Liver (tissue), 3 donors: ENCODE results near the gene ALK.

Source experiments
- FOXA2 ChIP-seq: IDR thresholded peaks from 2 replicates; pipeline ENCODE4 v1.6.1; 2016; ENCODE audit warnings: antibody characterized with exemption
- GABPA ChIP-seq, 2 donors: IDR thresholded peaks in 1 of 2; conservative IDR thresholded peaks in 1 of 2; 2 replicates each; pipeline ENCODE4 v1.6.1; 2016; ENCODE audit warnings: antibody characterized with exemption in 2 of 2, mild to moderate bottlenecking in 1 of 2, moderate library complexity in 1 of 2
- NR2F2 ChIP-seq: IDR thresholded peaks from 2 replicates; pipeline ENCODE4 v1.6.1; 2016; ENCODE audit warnings: antibody characterized with exemption
- RAD21 ChIP-seq, 2 donors: IDR thresholded peaks; 2 replicates each; pipeline ENCODE4 v1.6.1; 2016; ENCODE audit warnings: antibody characterized with exemption in 2 of 2, mild to moderate bottlenecking in 2 of 2
- RXRA ChIP-seq, 2 donors: IDR thresholded peaks; 2 replicates each; pipeline ENCODE4 v1.6.1; 2017 to 2018; ENCODE audit warnings: antibody characterized with exemption in 2 of 2, mild to moderate bottlenecking in 1 of 2
- TAF1 ChIP-seq: conservative IDR thresholded peaks from 2 replicates; pipeline ENCODE4 v1.6.1; 2016; ENCODE audit warnings: antibody characterized with exemption, mild to moderate bottlenecking
- TF ChIP-seq, protein P1 (sequence below): fragments of 150-350 bp; IDR thresholded peaks from 2 replicates; pipeline ENCODE4 v1.5.1; 2017; ENCODE audit warnings: improper control_type of control experiment, low read depth, low read length; ENCODE audit not compliant: missing input control
- TF ChIP-seq, protein P2 (sequence below): IDR thresholded peaks from 2 replicates; pipeline ENCODE4 v1.6.1; 2016; ENCODE audit warnings: antibody characterized with exemption, mild to moderate bottlenecking
- TF ChIP-seq, protein P3 (sequence below): IDR thresholded peaks from 2 replicates; pipeline ENCODE4 v1.6.1; 2016; ENCODE audit warnings: antibody characterized with exemption
- TF ChIP-seq, protein P4 (sequence below): IDR thresholded peaks from 2 replicates; pipeline ENCODE4 v1.6.1; 2016; ENCODE audit warnings: antibody characterized with exemption
- donor health status: healthy.
- donor health status: healthy.

DNA sequence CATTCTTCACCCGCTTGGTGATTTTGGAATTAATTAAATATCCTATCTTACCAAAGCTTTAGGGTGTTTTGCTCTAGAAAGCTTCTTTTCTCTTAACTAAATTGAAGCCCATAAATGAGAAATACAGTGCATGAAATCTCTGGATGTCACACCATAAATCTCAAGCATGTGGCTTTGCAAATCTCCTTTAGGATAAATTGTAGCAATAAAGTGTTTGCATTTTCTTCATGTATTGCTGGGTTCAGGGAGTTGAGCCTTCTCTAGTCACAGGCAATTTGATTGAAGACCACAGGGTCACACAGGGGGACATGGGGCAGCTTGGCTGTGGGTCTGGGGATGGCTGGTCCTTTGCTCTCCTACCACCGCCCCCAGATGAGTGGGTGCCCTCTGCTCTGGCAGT, 442.0 kb downstream of the ALK start:
- TF ChIP-seq RAD21 (IDR thresholded peaks at IDR 0.05) (no peak), NR2F2 (no peak), TAF1 (no peak), RXRA (IDR thresholded peaks at IDR 0.05) (no peak), FOXA2 (no peak), GABPA (IDR thresholded peaks at IDR 0.05 in 1 of 2, conservative IDR thresholded peaks at IDR 0.05 in 1 of 2) (no peak)
- TF ChIP-seq, protein P1, sequence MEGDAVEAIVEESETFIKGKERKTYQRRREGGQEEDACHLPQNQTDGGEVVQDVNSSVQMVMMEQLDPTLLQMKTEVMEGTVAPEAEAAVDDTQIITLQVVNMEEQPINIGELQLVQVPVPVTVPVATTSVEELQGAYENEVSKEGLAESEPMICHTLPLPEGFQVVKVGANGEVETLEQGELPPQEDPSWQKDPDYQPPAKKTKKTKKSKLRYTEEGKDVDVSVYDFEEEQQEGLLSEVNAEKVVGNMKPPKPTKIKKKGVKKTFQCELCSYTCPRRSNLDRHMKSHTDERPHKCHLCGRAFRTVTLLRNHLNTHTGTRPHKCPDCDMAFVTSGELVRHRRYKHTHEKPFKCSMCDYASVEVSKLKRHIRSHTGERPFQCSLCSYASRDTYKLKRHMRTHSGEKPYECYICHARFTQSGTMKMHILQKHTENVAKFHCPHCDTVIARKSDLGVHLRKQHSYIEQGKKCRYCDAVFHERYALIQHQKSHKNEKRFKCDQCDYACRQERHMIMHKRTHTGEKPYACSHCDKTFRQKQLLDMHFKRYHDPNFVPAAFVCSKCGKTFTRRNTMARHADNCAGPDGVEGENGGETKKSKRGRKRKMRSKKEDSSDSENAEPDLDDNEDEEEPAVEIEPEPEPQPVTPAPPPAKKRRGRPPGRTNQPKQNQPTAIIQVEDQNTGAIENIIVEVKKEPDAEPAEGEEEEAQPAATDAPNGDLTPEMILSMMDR: no peak
- TF ChIP-seq, protein P2, sequence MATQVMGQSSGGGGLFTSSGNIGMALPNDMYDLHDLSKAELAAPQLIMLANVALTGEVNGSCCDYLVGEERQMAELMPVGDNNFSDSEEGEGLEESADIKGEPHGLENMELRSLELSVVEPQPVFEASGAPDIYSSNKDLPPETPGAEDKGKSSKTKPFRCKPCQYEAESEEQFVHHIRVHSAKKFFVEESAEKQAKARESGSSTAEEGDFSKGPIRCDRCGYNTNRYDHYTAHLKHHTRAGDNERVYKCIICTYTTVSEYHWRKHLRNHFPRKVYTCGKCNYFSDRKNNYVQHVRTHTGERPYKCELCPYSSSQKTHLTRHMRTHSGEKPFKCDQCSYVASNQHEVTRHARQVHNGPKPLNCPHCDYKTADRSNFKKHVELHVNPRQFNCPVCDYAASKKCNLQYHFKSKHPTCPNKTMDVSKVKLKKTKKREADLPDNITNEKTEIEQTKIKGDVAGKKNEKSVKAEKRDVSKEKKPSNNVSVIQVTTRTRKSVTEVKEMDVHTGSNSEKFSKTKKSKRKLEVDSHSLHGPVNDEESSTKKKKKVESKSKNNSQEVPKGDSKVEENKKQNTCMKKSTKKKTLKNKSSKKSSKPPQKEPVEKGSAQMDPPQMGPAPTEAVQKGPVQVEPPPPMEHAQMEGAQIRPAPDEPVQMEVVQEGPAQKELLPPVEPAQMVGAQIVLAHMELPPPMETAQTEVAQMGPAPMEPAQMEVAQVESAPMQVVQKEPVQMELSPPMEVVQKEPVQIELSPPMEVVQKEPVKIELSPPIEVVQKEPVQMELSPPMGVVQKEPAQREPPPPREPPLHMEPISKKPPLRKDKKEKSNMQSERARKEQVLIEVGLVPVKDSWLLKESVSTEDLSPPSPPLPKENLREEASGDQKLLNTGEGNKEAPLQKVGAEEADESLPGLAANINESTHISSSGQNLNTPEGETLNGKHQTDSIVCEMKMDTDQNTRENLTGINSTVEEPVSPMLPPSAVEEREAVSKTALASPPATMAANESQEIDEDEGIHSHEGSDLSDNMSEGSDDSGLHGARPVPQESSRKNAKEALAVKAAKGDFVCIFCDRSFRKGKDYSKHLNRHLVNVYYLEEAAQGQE: no peak
- TF ChIP-seq, protein P3, sequence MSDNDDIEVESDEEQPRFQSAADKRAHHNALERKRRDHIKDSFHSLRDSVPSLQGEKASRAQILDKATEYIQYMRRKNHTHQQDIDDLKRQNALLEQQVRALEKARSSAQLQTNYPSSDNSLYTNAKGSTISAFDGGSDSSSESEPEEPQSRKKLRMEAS: no peak
- TF ChIP-seq, protein P4, sequence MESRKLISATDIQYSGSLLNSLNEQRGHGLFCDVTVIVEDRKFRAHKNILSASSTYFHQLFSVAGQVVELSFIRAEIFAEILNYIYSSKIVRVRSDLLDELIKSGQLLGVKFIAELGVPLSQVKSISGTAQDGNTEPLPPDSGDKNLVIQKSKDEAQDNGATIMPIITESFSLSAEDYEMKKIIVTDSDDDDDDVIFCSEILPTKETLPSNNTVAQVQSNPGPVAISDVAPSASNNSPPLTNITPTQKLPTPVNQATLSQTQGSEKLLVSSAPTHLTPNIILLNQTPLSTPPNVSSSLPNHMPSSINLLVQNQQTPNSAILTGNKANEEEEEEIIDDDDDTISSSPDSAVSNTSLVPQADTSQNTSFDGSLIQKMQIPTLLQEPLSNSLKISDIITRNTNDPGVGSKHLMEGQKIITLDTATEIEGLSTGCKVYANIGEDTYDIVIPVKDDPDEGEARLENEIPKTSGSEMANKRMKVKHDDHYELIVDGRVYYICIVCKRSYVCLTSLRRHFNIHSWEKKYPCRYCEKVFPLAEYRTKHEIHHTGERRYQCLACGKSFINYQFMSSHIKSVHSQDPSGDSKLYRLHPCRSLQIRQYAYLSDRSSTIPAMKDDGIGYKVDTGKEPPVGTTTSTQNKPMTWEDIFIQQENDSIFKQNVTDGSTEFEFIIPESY: no peak
